NCI-H187 treated with DMSO at 0.1 percent for 48 hours (cell line): ENCODE data around the gene TMEM151A.
"Not testable (repeated sequence)": the region's sequence is repeated elsewhere in the genome, so short reads cannot be mapped to it uniquely, and the experiment has no call there.

Experiments used
- DNase-seq: peaks from one replicate; lab custom pipeline; 2025; lab: John Stamatoyannopoulos, UW

Gene TMEM151A

DNA sequence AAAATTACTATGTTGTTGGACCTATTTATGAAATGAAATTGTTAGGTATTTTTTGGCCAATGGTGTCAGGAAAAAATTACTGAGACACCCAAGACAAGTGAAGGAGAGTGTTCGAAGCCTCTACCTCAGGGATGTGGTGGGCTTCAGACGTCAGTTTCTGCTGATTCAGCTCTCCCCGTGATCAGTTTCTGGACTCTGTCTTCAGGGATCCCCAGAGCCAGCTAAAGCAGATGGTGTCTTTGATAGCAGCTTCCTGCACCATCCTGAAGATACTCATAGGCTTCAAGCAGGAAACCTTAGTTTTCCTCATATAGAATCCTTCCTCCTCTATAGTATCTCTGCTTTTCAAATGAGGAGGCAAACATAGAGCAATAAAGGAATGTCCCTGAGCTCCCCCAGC is 17.8 kb downstream of the TMEM151A start:
- no peak for DNase-seq

DNA sequence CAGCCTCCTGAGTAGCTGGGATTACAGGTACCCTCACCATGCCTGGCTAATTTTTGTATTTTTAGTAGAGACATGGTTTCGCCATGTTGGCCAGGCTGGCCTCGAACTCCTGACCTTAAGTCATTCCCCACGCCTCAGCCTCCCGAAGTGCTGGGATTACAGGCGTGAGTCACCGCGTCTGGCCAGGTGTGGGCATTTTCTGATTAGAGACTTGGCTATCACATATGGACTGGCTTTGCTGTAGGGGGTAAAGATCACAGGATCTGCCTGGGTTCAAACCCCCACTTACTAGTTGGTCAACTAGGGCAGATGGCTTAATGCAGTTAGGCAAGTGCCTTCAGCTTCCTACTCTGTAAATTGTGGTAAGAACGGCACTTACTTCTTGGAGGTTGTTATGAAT is 18.6 kb downstream of the TMEM151A start:
- DNase-seq: no peak

- DNase-seq: not testable (repeated sequence)
Observed at GRCh38 chr11:66310803-66311440, 19.2 kb downstream of the TMEM151A start.

GRCh38 chr11:66311470-66311964 is 19.8 kb downstream of the TMEM151A start:
- DNase-seq: no peak

DNA sequence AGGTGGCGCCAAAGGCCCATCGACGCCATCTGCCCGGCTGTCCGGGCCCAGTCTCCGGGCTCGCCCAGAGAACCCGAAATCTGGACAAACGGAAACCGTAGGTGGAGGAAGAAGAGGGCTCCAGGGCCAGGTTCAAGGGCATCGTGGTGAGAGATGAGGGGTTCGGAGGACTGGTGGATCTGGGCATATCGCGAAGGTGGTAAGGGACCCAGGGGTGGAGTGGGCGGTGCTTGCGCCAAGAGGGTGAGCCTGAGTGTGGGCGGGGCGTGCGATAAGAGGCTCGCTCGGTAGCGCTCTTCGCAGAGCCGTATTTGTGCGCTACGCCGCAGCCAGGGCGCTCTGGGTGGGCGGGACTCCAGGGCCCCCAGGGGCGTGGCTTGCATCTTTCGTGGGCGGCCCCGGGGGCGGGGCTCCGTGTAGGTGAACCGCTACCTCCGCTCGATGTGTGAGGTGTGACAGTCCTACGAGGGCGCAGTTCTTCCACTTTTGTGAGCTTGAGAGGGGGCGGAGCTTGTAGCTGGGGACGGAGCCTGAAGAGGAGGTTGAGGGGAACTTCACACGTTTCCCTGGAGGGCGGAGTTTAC is 20.4 kb downstream of the TMEM151A start:
- peak; percentile 64 for DNase-seq

DNA sequence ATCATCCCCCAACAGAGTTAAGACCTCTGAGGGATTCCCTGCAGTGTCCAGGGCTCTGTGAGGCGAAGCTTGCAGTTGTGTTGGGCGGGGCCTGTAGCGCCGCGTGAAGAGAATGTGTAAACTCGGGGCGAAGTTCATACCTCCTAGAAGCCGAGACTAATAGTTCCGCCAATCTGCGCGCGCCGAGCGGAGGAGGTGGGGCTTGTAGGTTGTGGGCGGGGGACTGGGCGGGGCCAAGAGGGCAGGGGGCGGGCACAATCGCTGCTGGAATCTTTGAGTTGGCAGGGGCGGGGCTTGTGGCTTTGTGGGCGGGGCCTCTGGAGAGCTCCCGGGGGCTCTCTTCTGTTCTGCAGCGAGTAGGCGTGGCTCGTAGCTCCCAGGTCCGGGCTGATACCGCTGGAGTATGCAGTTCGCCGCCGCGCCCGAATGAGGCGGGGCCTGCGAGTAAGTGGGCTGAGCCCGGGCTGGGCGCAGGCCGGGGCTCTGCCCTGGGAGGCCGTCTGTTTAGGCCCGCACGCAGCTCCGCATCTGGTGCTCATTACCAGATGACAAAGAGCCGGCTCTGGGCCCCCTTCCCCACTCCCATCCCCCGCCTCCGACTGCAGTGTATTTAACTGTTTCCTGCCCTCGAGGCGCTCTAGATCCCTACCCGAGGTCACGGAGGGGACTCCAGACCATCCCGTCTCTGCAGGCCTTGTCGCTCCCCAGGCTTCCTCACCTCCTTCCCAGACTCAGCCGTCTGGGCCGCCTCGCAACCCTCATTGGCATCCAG is 21.0 kb downstream of the TMEM151A start:
- peak; percentile 76 for DNase-seq

DNA sequence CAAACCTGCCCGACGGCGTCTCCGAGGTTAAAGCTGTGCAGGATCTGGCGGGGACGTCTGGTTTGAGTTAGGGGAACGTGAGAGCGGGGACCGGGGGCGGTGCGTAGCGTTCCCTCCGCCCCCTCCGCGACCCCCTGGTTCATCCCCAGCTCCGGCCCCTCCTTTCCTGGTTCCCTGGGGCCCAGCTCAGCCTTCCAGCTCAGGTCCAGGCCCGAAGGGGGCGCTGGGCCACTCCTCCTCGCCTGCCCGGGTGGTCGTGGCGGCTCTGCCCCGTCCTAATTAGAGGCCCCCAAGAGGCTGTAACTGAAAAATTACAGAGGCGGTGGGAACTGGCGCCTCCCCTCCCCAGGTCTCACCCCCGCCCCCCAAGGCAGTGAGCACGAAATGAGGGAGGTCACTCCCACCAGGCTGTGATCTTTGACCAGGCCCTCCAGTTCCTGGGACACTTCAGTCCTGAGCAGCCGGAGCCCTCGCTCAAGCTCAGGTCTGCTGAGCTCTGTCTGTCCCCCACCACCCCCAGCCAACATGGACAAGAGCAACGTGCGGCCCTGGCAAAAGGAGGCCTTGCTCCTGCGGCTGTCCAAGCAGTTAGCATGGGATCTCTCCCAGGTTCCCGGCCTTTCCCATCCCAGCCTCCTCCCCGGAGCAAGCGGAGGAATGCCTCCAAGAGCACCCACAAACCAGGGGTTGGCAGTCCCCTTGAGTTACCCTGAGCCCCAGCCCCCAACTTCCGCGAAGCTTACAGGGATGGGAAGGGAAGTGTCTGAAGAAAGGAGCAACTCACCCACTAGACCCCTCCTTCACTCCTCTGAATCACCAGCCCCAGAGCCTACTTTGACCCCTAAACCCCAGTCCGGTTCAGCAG is 21.9 kb downstream of the TMEM151A start:
- DNase-seq: no peak

GRCh38 chr11:66314186-66314501 is 22.4 kb downstream of the TMEM151A start:
- no peak for DNase-seq

DNA sequence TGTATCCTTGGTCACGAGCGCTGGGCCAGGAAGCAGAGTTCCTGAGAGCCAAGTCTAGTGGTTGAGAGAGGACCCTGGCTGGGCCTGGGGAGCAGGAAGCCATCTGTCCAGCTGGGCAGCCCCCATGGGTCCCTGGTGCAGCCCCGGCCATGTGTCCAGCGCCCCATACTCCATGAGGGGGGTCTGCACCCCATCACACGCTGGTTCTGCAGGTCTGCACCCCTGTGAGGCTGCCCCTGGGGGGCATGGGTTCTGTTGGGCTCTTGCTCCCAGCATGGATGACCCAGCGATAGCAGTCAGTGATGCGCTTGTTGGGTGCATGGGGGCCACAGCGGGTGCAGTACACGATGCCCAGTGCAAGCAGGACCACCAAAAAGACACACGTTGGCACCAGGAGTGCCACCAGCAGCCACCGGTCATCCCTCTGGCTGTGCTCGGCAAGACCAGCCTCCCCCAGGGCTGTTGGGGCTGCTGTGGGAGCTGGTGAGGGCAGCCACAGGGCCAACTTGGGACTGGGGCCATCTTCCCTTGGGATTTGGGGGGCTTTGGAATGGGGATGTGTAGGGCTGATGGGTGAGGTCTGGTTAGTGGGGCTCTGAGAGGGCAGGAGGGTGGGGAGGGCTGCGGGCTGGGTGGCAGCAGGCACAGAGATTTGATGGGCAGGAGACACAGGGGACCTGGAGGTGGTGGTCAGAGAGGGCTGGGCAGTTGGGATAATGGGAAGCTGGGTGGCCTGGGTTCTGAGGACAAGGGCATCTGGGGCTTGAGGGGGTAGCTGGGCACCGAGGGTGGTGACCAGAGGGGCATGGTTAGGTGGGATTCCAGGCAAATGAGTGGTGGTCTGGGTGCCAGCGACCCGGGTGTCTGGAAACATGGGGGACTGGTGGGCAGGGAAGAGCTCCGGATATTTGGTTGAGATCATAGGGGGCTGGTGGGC is 23.1 kb downstream of the TMEM151A start:
- DNase-seq: no peak

GRCh38 chr11:66315498-66315885 is 23.8 kb downstream of the TMEM151A start:
- no peak for DNase-seq

DNA sequence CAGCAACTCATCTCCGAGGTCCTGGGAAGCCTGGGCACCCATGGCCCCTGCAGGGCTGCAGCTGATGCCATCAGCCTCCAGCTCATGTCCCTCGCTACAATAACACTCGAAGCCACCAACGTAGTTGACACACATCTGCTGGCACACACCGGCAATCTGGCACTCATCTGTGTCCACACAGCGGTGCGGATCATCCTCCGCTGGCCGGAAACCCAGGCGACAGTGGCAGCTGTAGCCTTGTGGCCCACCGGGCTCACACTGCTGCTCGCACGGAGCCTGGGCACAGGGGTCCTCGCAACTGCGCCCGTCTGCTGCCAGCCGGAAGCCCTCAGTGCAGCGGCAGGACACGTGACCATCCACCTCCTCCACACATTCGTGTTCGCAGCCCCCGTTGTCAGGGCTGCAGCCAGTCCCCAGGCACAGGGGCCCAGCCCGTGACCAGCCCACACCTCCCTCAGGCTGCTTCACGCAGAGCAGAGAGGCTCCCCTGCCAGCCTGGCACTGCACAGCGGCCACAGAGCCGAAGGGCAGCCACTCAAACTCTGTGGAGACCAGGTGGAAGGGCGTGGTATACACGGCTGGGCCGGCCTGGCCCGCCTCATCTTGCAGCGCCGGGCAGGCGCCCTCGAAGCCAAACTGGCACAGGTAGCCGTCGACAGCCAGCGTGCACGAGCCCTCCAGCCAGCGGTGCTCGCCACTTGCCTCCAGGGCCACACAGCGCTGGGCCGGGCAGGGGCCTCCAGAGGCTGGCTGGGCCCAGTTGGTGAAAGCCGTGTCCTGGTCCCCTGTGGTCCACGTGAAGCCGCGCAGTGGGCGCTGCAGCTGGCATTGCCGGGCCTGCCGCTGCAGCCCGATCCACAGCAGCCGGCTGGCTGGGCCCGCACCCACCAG is 24.5 kb downstream of the TMEM151A start:
- no peak for DNase-seq

DNA sequence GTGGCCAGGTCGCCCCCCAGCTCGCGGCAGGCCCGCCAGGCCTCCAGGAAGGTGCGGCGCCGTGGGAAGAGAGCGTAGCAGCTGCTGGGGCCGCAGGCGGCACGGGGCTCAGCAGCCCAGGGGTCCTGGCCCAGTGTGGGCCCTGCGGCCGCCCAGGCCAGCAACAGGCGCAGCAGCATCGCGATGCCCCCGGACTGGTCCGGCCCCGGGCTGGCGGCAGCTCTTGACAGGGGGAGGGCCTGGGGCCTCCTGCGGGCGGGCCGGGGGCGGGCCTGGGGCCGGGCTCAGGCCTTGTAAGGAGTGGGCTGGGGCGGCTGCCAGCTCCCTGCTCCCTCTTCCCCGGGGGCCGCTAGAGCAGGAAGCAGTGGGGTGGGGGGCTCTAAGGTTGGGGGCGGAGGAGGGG is 25.2 kb downstream of the TMEM151A start, which contains the start of gene CD248:
Gene CD248, minus strand, starts transcription at position 196 of the 403 bp plus-strand sequence. Its CDS starts 17 bp downstream, at position 179.
- no peak for DNase-seq

- no peak for DNase-seq
Observed at GRCh38 chr11:66317322-66317722, 25.6 kb downstream of the TMEM151A start.

DNA sequence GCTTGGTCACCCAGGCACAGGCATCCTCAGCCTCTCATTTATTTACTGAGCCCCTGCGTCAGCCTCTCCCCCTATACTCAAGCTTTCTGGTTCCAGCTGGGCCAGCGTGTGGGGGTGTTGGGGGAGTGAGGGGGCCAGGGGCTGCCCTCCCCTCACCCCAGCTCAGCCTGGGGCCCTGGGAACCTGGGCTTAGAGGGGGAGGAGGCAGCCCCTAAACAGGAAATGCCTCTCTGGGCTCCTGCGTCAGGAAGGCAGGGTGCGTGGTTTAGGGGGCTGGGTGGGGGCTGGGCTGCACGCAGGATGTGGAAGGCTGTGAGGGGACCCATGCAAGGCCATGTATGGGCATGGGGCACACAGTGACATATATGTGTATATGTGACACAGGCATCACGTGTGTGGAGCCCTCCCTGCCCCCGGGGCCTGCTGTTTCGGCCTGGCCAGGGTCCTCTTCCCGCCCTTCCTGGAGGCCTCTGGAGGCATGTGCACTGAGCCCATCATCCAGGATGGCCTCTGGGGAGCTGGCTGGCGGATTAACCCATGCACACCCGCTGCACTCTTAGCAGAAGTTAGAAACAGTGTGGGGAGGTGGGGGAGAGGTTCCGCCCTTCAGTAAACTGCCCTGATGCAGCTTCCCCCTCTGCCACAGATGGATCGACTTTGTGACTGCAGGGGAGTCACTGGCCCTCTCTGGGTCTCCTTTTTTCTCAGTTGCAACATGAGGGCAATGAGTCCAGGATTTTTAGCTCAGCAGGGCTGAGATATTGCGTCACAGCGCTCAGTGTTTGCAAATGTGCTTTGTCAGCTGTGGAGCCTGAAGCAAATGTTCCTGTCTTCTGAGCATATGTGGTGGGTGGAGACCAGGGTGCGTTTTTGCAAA is 26.3 kb downstream of the TMEM151A start:
- no peak for DNase-seq

DNA sequence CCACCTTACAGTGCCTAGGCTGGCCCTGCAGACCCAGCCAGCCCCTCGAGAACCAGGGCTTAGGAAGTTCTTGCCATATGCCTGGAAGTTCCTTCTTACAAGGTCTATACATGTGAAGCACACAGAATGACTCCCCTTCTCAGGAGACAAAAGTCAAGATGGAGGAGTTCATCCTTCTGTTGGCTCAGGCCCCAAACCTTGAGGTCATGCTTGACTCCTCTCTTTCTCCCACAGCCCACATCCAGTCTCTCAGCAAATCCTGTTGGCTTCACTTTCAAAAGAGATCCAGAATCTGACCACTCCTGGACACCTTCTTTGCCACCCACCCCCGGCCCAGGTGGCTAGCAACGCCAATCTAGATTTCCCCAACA is 26.9 kb downstream of the TMEM151A start:
- no peak for DNase-seq

DNA sequence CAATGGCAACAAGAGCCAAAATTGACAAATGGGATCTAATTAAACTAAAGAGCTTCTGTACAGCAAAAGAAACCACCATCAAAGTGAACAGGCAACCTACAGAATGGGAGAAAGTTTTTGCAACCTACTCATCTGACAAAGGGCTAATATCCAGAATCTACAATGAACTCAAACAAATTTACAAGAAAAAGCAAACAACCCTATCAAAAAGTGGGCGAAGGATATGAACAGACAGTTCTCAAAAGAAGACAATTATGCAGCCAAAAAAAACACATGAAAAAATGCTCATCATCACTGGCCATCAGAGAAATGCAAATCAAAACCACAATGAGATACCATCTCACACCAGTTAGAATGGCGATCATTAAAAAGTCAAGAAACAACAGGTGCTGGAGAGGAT is 28.6 kb downstream of the TMEM151A start:
- DNase-seq: not testable (repeated sequence)

DNA sequence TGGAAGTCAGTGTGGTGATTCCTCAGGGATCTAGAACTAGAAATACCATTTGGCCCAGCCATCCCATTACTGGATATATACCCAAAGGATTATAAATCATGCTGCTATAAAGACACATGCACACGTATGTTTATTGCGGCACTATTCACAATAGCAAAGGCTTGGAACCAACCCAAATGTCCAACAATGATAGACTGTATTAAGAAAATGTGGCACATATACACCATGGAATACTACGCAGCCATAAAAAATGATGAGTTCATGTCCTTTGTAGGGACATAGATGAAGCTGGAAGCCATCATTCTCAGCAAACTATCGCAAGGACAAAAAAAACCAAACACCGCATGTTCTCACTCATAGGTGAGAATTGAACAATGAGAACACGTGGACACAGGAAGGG is 29.1 kb downstream of the TMEM151A start:
- DNase-seq: not testable (repeated sequence)

- no peak for DNase-seq
Observed at GRCh38 chr11:66321606-66322005, 29.9 kb downstream of the TMEM151A start.
